ENCODE data around the gene CALCR. TPM values are rescaled to one million over a fixed set of nuclear protein-coding genes. Genes with fewer than 3 reads are reported as not detected.

The CALCR gene
- total RNA-seq, 4 donors from 2014 or later = 0.34 to 1.1 TPM; not detected in 2

- no peak for TF ChIP-seq CTCF (IDR thresholded peaks at IDR 0.05; ENCODE audit: low read depth)
Measured at GRCh38 chr7:93461350-93461749, 113.2 kb downstream of the CALCR start.

- no peak for TF ChIP-seq CTCF (IDR thresholded peaks at IDR 0.05; ENCODE audit: low read depth)
Measured at GRCh38 chr7:93453262-93453661, 121.3 kb downstream of the CALCR start.

- no peak for TF ChIP-seq CTCF (IDR thresholded peaks at IDR 0.05; ENCODE audit: low read depth)
Measured at GRCh38 chr7:93448176-93448575, 126.3 kb downstream of the CALCR start.

GRCh38 chr7:93447509-93447908, 127.0 kb downstream of the CALCR start:
- no peak for TF ChIP-seq CTCF (IDR thresholded peaks at IDR 0.05; ENCODE audit: low read depth)

GRCh38 chr7:93442478-93443224, 131.9 kb downstream of the CALCR start:
- TF ChIP-seq CTCF (IDR thresholded peaks at IDR 0.05; ENCODE audit: low read depth) = no peak

- no peak for TF ChIP-seq CTCF (IDR thresholded peaks at IDR 0.05; ENCODE audit: low read depth)
Measured at GRCh38 chr7:93435791-93436190, 138.7 kb downstream of the CALCR start.

GRCh38 chr7:93432130-93432529, 142.4 kb downstream of the CALCR start:
- TF ChIP-seq CTCF (IDR thresholded peaks at IDR 0.05; ENCODE audit: low read depth) = no peak

Data from subcutaneous adipose tissue (tissue), 4 donors.